Endodermal cell (in vitro differentiated cells): ENCODE data around the gene PSMB8. TPM values are rescaled to one million over a fixed set of nuclear protein-coding genes. Genes with fewer than 3 reads are reported as not detected.
"Not testable (repeated sequence)": the region's sequence is repeated elsewhere in the genome, so short reads cannot be mapped to it uniquely, and the experiment has no call there.

Experiments
- DNase-seq: peaks from one replicate; pipeline ENCODE4 v3.0.0-alpha.2; 2017
- H3K27ac ChIP-seq: 2 replicates; pipeline ENCODE4 v1.5.1; 2013; ENCODE audit warnings: mild to moderate bottlenecking, low read depth, low read length, moderate library complexity
- H3K27me3 ChIP-seq: 2 replicates; pipeline ENCODE4 v1.6.1; 2013; ENCODE audit warnings: mild to moderate bottlenecking, low read length, moderate library complexity; ENCODE audit not compliant: insufficient read depth, control insufficient read depth, poor library complexity, severe bottlenecking
- H3K36me3 ChIP-seq: 2 replicates; pipeline ENCODE4 v1.7.0; 2013; ENCODE audit warnings: mild to moderate bottlenecking, low read length, moderate library complexity; ENCODE audit not compliant: control insufficient read depth, insufficient read depth
- H3K4me1 ChIP-seq: one replicate; pipeline ENCODE4 v1.7.0; 2013; ENCODE audit warnings: low read length; ENCODE audit not compliant: control insufficient read depth, insufficient read depth
- H3K4me3 ChIP-seq: 2 replicates; pipeline ENCODE4 v1.5.1; 2013; ENCODE audit warnings: mild to moderate bottlenecking, low read length, moderate library complexity
- H3K9ac ChIP-seq: 2 replicates; pipeline ENCODE4 v1.6.1; 2013; ENCODE audit warnings: mild to moderate bottlenecking, low read length, moderate library complexity; ENCODE audit not compliant: poor library complexity, severe bottlenecking; ENCODE audit errors: extremely low read depth
- H3K9me3 ChIP-seq: 2 replicates; pipeline ENCODE4 v1.6.1; 2013; ENCODE audit warnings: mild to moderate bottlenecking, low read length, moderate library complexity; ENCODE audit not compliant: control insufficient read depth
- H3K27ac Mint-ChIP-seq: 2 replicates; pipeline ENCODE4 v1.8.0; 2020; ENCODE audit warnings: mixed read lengths
- H3K27me3 Mint-ChIP-seq: 2 replicates; pipeline ENCODE4 v1.8.0; 2021; ENCODE audit warnings: mild to moderate bottlenecking, mixed read lengths; ENCODE audit not compliant: insufficient read depth
- H3K36me3 Mint-ChIP-seq: 2 replicates; pipeline ENCODE4 v1.8.0; 2020; ENCODE audit warnings: low read depth, mixed read lengths
- H3K4me1 Mint-ChIP-seq: 2 replicates; pipeline ENCODE4 v1.8.0; 2020; ENCODE audit warnings: mixed read lengths
- H3K4me3 Mint-ChIP-seq: 2 replicates; pipeline ENCODE4 v1.8.0; 2020; ENCODE audit warnings: mild to moderate bottlenecking, moderate library complexity, mixed read lengths
- H3K9me3 Mint-ChIP-seq: 2 replicates; pipeline ENCODE4 v1.8.0; 2020; ENCODE audit warnings: mild to moderate bottlenecking, mixed read lengths
- CTCF ChIP-seq: fragments of 200-600 bp; sonication (generic); conservative IDR thresholded peaks from 2 replicates; pipeline ENCODE4 v1.5.0; 2021; ENCODE audit warnings: antibody characterized with exemption, mild to moderate bottlenecking
- WGBS, 2 experiments: methylation state at CpG; one replicate each; pipeline versions ENCODE4 v1.1.5 to v1.1.7; 2013; ENCODE audit warnings: missing lambda C conversion rate in 2 of 2, mixed read lengths in 1 of 2; ENCODE audit not compliant: insufficient coverage in 1 of 2, insufficient read length in 1 of 2; 5-methylcytosine and 5-hydroxymethylcytosine counted together
- total RNA-seq, 2 donors: library from RNA; stranded (reverse); fragmentation: NEBNext Ultra II Directional in 1 of 2; extraction: Animal tissue kit (Norgen Biotek cat#: 25700) in 1 of 2; gene quantifications; 2 replicates in 1 of 2; 3 replicates in 1 of 2; pipeline ENCODE4 v1.2.1, GENCODE V29; 2021

PSMB8 gene
- total RNA-seq, 2 donors from 2014 or later = 0.93 to 3.1 TPM

- H3K27ac ChIP-seq = no peak overlapping the region
- DNase-seq = no peak
- no peak for TF ChIP-seq CTCF
- Mint-ChIP-seq H3K36me3 (no peaks in the 10 kb centered on the region), H3K4me1 (no peaks in the 10 kb centered on the region), H3K27ac (no peak overlapping the region), H3K9me3 (no peaks in the 10 kb centered on the region), H3K27me3 (peaks cover 33% of the 10 kb centered on the region), H3K4me3 (no peak overlapping the region)
- no peak overlapping the region for H3K9ac ChIP-seq
- 100% methylated on average over 1 of the region's 1 CpG; no CpG with 5 or more reads in 1 of the 2 experiments for WGBS, 2 experiments
- no peaks in the 10 kb centered on the region for H3K4me1 ChIP-seq
- H3K27me3 ChIP-seq = peaks cover 23% of the 10 kb centered on the region
- no peaks in the 10 kb centered on the region for H3K9me3 ChIP-seq
- H3K36me3 ChIP-seq = no peaks in the 10 kb centered on the region
- no peak overlapping the region for H3K4me3 ChIP-seq
Observed at GRCh38 chr6:32809171-32809570, 34.7 kb downstream of the PSMB8 start.

- no peak overlapping the region for H3K9ac ChIP-seq
- no peak overlapping the region for H3K4me3 ChIP-seq
- DNase-seq = no peak
- H3K27ac Mint-ChIP-seq = no peak overlapping the region
- WGBS, 2 experiments = 75 to 94% methylated on average over 3 to 5 of the region's 5 CpGs
- no peaks in the 10 kb centered on the region for H3K9me3 Mint-ChIP-seq
- peak; percentile 53 for TF ChIP-seq CTCF
- H3K9me3 ChIP-seq = no peaks in the 10 kb centered on the region
- H3K36me3 ChIP-seq = no peaks in the 10 kb centered on the region
- H3K36me3 Mint-ChIP-seq = no peaks in the 10 kb centered on the region
- no peaks in the 10 kb centered on the region for H3K4me1 ChIP-seq
- no peak overlapping the region for H3K27ac ChIP-seq
- H3K27me3 Mint-ChIP-seq = peaks cover 39% of the 10 kb centered on the region
- H3K4me3 Mint-ChIP-seq = no peak overlapping the region
- H3K4me1 Mint-ChIP-seq = no peaks in the 10 kb centered on the region
- peaks cover 25% of the 10 kb centered on the region for H3K27me3 ChIP-seq
Observed at GRCh38 chr6:32807020-32807580, 36.7 kb downstream of the PSMB8 start.

GRCh38 chr6:32805404-32805803 lies 38.4 kb downstream of the PSMB8 start:
- H3K27ac ChIP-seq, H3K4me3 Mint-ChIP-seq, H3K9me3 Mint-ChIP-seq, H3K4me1 ChIP-seq, H3K9ac ChIP-seq, H3K36me3 ChIP-seq, H3K36me3 Mint-ChIP-seq, DNase-seq, H3K27ac Mint-ChIP-seq, H3K4me1 Mint-ChIP-seq, H3K4me3 ChIP-seq, H3K9me3 ChIP-seq: not testable (repeated sequence)
- H3K27me3 Mint-ChIP-seq = peaks cover 49% of the 10 kb centered on the region
- peaks cover 29% of the 10 kb centered on the region for H3K27me3 ChIP-seq

GRCh38 chr6:32803416-32803815 lies 40.4 kb downstream of the PSMB8 start:
- no peak overlapping the region for H3K27ac Mint-ChIP-seq
- no peaks in the 10 kb centered on the region for H3K36me3 Mint-ChIP-seq
- Histone ChIP-seq H3K4me3 (no peak overlapping the region), H3K27me3 (peaks cover 29% of the 10 kb centered on the region), H3K27ac (no peak overlapping the region), H3K9me3 (peaks cover 11% of the 10 kb centered on the region), H3K9ac (no peak overlapping the region), H3K36me3 (no peaks in the 10 kb centered on the region), H3K4me1 (no peaks in the 10 kb centered on the region)
- H3K9me3 Mint-ChIP-seq = peaks cover 8% of the 10 kb centered on the region
- DNase-seq = no peak
- H3K27me3 Mint-ChIP-seq = peaks cover 52% of the 10 kb centered on the region
- no peak for TF ChIP-seq CTCF
- H3K4me3 Mint-ChIP-seq = no peak overlapping the region
- WGBS, 2 experiments = 86 to 91% methylated on average over 1 to 2 of the region's 2 CpGs
- H3K4me1 Mint-ChIP-seq = no peaks in the 10 kb centered on the region
